ENCODE results near the gene FAM117A.

DNA sequence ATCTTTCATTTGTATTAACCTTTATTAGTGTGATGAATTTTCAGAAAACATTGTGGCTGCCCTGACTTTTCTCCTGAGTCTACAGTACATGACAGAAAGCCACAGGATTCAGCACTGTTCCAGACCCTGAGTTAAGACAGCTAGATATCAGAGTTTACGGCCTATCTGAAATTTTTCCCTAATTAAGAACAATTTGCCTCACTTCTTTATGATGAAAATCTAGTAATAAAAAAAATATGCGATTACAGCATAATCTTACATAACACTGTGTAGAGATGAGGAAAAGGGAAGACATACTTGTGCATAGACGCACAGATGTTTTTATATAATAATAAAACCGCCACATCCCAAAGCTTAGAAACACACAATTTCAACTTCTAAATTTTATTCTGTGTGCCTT is 93.3 kb downstream of the FAM117A start:
- TF ChIP-seq TAF1 (IDR thresholded peaks at IDR 0.05; ENCODE audit: borderline replicate concordance, low read depth, low read length) (no peak), POLR2AphosphoS5 (IDR thresholded peaks at IDR 0.05; ENCODE audit: low read depth, low read length) (no peak), EZH2phosphoT487 (IDR thresholded peaks at IDR 0.05; ENCODE audit: borderline replicate concordance, low read depth) (no peak)
- TF ChIP-seq, protein P1, sequence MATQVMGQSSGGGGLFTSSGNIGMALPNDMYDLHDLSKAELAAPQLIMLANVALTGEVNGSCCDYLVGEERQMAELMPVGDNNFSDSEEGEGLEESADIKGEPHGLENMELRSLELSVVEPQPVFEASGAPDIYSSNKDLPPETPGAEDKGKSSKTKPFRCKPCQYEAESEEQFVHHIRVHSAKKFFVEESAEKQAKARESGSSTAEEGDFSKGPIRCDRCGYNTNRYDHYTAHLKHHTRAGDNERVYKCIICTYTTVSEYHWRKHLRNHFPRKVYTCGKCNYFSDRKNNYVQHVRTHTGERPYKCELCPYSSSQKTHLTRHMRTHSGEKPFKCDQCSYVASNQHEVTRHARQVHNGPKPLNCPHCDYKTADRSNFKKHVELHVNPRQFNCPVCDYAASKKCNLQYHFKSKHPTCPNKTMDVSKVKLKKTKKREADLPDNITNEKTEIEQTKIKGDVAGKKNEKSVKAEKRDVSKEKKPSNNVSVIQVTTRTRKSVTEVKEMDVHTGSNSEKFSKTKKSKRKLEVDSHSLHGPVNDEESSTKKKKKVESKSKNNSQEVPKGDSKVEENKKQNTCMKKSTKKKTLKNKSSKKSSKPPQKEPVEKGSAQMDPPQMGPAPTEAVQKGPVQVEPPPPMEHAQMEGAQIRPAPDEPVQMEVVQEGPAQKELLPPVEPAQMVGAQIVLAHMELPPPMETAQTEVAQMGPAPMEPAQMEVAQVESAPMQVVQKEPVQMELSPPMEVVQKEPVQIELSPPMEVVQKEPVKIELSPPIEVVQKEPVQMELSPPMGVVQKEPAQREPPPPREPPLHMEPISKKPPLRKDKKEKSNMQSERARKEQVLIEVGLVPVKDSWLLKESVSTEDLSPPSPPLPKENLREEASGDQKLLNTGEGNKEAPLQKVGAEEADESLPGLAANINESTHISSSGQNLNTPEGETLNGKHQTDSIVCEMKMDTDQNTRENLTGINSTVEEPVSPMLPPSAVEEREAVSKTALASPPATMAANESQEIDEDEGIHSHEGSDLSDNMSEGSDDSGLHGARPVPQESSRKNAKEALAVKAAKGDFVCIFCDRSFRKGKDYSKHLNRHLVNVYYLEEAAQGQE (IDR thresholded peaks at IDR 0.05; ENCODE audit: low read depth, low read length) = no peak
- TF ChIP-seq, protein P2, sequence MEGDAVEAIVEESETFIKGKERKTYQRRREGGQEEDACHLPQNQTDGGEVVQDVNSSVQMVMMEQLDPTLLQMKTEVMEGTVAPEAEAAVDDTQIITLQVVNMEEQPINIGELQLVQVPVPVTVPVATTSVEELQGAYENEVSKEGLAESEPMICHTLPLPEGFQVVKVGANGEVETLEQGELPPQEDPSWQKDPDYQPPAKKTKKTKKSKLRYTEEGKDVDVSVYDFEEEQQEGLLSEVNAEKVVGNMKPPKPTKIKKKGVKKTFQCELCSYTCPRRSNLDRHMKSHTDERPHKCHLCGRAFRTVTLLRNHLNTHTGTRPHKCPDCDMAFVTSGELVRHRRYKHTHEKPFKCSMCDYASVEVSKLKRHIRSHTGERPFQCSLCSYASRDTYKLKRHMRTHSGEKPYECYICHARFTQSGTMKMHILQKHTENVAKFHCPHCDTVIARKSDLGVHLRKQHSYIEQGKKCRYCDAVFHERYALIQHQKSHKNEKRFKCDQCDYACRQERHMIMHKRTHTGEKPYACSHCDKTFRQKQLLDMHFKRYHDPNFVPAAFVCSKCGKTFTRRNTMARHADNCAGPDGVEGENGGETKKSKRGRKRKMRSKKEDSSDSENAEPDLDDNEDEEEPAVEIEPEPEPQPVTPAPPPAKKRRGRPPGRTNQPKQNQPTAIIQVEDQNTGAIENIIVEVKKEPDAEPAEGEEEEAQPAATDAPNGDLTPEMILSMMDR (IDR thresholded peaks at IDR 0.05) = no peak
